LNCaP clone FGC (cell line): ENCODE measurements around the gene GRHL1.

Source experiments
- DNase-seq: peaks from one replicate; pipeline ENCODE4 v3.0.0-alpha.2; 2011; ENCODE audit warnings: low read depth
- H3K4me3 ChIP-seq: 2 replicates; pipeline ENCODE4 v1.5.1; 2011; ENCODE audit warnings: mild to moderate bottlenecking, low read depth, low read length, control low read depth
- TF ChIP-seq, protein P1 (sequence below): IDR thresholded peaks from 2 replicates; pipeline ENCODE4 v1.5.1; 2012; ENCODE audit warnings: mild to moderate bottlenecking; ENCODE audit not compliant: control insufficient read depth, insufficient read depth; ENCODE audit errors: extremely low read depth

Gene GRHL1

GRCh38 chr2:9966491-9967022, 15.1 kb downstream of the GRHL1 start:
- TF ChIP-seq, protein P1, sequence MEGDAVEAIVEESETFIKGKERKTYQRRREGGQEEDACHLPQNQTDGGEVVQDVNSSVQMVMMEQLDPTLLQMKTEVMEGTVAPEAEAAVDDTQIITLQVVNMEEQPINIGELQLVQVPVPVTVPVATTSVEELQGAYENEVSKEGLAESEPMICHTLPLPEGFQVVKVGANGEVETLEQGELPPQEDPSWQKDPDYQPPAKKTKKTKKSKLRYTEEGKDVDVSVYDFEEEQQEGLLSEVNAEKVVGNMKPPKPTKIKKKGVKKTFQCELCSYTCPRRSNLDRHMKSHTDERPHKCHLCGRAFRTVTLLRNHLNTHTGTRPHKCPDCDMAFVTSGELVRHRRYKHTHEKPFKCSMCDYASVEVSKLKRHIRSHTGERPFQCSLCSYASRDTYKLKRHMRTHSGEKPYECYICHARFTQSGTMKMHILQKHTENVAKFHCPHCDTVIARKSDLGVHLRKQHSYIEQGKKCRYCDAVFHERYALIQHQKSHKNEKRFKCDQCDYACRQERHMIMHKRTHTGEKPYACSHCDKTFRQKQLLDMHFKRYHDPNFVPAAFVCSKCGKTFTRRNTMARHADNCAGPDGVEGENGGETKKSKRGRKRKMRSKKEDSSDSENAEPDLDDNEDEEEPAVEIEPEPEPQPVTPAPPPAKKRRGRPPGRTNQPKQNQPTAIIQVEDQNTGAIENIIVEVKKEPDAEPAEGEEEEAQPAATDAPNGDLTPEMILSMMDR: no peak
- no peak for DNase-seq
- no peak overlapping the region for H3K4me3 ChIP-seq

- H3K4me3 ChIP-seq: no peak overlapping the region
- TF ChIP-seq, protein P1: no peak
- DNase-seq: no peak
Measured at GRCh38 chr2:9967053-9967775, 15.7 kb downstream of the GRHL1 start.

GRCh38 chr2:9968553-9969497, 17.3 kb downstream of the GRHL1 start:
- no peak overlapping the region for H3K4me3 ChIP-seq
- DNase-seq: no peak
- TF ChIP-seq, protein P1: no peak

DNA sequence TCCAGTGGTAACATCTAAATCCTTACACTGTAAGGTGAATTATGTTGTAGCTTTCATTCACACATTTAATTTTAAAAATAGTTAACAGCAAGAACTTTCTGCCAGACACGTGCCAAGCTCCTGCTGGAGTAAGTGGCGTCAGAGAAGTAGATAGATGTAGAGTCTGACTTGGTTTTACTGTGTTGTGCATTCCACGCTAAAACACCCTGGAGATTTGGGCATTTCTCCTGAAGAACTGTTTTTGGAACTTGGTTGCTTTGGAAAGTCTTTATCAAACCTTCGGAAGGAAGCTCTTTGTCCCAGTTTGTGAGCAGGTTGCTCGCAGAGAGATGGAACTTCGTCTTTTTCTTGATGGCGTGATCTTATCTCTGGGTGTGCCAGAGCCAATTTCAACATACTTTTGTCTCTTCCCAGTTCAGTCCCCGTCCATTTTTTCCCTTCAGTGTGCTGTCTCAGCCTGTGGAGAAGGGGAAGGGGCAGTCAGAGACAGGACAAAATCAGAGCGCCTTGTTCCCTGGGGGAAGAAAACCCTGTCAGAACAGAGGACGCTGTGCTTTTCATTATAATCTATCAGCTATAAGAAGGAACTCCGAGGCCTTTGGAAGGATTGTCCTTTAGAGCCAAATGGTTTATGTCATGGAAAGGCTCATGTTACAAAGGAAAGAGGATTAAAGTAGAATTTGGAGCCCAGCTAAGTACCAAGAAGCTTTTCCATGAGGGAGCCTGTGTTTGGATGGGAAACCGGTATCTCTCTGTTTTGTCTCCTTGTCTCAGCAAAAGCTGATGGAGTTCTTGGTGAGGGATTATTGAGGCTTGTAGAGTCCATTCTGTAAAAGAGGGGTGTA, 18.9 kb downstream of the GRHL1 start:
- TF ChIP-seq, protein P1: no peak
- H3K4me3 ChIP-seq: no peak overlapping the region
- DNase-seq: no peak

GRCh38 chr2:9971105-9971818, 19.8 kb downstream of the GRHL1 start:
- DNase-seq: no peak
- TF ChIP-seq, protein P1: no peak
- no peak overlapping the region for H3K4me3 ChIP-seq

- TF ChIP-seq, protein P1: no peak
- no peak for DNase-seq
- H3K4me3 ChIP-seq: no peak overlapping the region
Measured at GRCh38 chr2:9971890-9972289, 20.4 kb downstream of the GRHL1 start.
